GM19463 (cell line): ENCODE results near the gene CACNB4.

Experiments used
- ATAC-seq: cut with Tn5 transposase; IDR thresholded peaks from one replicate; pipeline ENCODE4 v1.9.1; 2021; ENCODE audit warnings: mild to moderate bottlenecking, moderate library complexity; ENCODE audit not compliant: unreplicated experiment

The CACNB4 gene

DNA sequence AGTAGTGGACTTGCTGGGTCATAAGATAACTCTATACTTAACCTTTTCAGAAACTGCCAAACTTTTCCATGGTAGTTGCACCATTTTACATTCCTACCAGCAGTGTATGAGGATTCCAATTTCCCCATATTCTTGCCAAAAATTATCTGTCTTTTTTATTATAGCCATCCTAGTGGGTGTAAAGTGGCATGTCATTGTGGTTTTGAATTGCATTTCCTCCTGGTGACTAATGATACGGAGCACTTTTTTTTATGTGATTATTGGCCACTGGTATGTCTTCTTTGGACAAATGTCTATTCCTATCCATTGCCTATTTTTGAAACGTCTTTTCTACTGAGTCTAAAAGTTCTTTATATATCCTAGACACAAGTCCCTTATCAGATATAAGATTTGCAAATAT, 44.3 kb downstream of the CACNB4 start:
- no peak for ATAC-seq

DNA sequence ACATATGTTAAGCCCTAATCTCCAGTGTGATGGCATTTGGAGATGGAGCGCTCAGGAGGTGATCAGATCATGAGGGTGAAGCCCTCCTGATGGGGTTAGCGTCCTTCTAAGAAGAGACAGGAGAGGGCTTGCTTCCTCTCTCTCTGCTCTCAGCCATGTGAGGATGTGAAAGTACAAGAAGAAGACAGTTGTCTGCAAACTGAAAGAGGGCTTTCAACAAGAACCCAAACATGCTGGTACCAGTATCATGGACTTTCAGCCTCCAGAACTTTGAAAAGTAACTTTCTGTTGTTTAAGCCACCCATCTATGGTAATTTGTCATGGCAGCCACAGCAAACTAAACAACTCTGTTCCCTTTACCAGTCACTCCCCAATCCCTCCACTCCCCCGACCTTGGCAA, 47.4 kb downstream of the CACNB4 start:
- peak; percentile 35 for ATAC-seq

DNA sequence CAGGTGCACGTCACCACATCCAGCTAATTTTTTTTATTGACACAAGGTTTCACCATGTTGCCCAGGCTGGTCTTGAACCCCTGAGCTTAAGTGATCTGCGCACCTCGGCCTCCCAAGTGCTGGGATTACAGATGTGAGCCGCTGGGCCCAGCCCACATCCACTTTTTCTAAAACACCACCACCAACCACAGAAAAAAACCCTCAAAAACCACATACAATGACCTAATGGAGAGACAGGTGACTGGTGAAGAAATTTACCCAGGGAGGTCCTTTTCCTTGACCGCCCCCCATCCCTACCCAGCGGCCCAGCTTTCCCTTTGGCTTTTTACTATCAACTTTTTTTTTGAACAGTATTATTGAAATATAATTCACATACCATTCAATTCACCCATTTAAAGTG, 47.9 kb downstream of the CACNB4 start:
- peak; percentile 9 for ATAC-seq

DNA sequence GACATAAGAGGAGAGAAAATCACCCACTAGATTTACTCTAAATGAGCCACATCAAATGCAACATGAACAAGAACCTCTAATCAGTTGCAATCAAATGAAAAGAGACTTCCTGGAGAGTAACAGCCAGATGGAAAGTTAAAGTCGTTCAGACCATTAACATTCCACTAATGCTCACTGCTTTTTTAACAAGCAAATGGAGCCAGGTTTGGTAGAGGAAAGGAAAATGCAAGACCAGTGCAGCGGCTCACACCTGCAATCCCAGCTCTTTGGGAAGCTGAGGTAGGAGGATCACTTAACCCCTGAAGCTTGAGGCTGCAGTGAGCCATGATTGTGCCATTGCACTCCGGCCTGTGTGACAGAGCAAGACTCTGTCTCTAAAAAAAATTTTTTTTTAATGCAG, 48.5 kb downstream of the CACNB4 start:
- no peak for ATAC-seq

DNA sequence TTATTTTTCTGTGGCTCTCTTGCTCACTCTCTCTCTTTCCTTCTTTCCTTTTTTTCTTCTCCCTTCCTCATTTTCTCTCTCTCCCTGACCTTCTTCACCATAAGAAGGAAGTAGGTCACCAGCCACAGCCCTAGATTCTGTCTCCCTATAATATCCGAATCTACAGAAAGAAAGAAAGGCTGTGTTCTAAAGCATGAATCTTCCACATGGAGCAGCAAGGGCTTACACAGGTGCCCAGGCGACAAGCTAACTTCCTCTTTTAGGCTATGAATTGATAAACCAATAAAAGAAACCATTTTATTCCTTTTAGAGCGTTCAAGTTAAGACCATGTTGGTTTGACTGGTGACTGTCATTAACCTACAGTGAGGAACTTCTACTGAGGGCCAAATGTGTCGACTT, 49.3 kb downstream of the CACNB4 start:
- no peak for ATAC-seq

DNA sequence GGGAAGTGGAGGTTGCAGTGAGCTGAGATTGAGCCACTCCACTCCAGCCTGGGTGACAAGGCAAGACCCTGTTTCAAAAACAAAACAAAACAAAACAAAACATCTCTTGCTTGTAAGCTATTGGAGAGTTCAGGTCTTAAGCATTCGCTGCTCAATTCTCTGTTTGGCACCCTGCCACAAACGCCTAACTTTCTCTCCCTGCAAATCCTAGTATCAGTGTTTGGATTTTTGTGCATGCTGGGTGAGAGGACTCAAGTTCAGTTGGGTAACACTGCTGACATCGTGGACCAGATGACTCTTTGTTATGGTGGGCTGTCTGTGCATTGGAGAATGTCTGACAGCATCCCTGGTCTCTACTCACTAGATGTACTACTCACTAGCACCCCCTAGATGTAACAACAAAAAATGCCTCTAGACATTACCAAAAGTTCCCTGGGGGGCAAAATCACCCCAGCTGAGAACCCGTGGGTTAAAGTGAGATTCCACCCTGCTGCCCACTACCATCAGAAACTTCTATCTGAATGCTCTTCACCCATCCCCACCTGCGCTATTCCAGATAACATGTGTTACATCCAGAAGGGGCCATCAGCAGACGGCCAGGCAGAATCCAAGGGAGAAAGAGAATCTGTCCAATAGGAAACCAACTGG, 50.9 kb downstream of the CACNB4 start:
- ATAC-seq: no peak

DNA sequence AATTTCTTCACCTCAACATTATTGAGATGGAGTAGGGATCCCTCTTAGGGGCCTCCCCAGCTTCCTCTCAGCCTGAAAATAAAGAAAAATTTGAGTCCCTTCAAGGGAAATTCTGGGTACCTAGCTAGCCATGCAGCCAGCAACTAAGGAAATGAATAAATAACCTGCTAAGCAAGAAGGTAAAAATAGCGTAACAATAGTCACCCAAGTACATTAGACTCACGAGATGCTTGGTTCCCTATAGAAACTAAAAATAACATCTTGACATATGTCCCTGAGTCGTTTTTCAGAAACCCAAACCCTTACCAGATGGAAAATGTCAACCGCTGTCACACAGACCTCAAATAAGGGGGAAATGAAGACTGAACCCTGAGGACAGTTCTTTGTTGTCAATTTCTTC, 51.9 kb downstream of the CACNB4 start:
- ATAC-seq: peak; percentile 55

DNA sequence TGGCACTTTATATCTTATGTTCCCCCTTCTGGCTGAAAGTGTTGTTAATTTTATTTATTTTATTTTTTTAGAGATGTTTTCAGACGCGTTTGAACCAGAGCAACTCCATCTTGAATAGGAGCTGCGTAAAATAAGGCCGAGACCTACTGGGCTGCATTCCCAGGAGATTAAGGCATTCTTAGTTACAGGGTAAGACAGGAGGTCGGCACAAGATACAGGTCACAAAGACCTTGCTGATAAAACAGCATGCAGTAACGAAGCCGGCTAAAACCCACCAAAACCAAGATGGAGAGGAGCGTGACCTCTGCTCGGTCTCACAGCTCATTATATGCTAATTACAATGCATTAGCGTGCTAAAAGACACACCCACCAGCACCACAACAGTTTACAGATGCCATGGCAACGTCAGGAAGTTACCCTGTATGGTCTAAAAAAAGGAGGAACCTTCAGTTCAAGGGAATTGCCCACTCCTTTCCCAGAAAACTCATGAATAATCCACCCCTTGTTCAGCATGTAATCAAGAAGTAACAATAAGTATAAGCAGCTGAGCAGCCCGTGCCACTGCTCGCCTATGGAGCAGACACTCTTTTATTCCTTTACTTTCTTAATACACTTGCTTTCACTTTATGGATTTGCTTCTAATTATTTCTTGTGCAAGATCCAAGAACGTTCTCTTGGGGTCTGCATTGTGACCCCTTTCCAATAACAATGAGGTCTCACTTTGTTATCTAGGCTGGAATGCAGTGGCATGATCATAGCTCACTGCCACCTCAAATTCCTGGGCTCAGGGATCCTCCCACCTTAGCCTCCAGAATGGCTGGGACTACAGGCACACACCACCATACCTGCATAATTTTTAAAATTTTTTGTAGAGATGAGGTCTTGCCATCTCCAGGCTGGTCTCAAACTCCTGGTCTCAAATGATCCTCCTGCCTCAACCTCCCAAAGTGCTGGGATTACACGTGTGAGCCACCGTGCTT, 55.9 kb downstream of the CACNB4 start:
- ATAC-seq: no peak

DNA sequence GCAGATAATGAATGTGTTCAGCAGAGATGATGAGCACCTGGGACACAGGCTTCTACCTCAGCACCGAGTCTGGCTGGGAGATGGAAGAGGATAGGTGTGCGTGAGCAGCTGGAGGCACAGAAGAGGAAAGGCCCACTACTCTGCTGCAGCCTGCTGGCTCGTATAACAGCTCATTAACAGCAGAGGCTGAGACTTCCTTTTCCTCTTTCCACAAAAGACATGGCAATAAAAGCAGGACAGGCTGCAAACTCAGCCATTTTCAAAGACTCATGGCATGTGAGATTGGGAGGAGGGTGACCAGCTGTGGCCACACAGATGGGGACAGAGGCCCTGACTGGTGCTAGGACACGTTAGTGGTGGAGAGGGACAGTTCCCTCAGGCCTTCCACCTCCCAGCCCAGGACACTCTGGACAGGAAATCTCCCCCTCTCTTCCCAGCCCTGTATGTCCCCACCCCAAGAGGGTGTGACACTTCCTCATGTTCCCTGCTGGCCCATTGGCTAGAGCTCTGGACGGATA, 60.3 kb downstream of the CACNB4 start:
- ATAC-seq: no peak

DNA sequence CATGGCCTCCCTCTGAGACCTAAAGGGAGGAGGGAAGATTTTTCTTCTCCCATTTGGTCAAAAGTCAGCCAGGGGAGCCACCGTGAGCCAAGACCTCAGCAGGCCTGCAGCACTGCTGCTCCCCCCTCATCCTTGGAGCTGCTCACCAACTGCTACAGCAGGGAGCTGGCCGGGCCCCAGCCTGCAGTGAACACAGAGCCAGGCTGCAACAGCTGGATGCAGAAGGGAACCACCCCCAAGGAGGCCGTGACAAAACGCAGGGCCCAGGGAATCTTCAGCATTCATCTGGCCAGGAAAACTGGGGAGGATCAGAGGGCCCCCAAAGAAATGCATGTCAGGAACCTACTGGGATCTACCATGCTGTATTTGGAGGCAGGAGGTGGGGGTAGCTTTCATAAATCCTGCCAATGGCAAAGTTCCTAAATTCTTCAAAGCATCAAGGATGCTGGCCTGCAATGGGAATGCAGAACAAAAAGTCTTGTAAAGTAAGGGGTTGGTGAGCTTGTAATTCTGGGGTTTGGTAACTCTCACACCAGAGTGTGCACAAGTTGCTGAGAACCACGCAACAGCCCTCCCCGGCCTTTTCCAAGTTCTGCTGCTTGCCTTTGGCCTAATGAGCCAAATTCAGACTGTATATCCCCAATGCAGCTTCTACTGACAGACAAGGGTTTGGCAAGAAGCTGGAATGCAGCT, 61.0 kb downstream of the CACNB4 start:
- no peak for ATAC-seq

DNA sequence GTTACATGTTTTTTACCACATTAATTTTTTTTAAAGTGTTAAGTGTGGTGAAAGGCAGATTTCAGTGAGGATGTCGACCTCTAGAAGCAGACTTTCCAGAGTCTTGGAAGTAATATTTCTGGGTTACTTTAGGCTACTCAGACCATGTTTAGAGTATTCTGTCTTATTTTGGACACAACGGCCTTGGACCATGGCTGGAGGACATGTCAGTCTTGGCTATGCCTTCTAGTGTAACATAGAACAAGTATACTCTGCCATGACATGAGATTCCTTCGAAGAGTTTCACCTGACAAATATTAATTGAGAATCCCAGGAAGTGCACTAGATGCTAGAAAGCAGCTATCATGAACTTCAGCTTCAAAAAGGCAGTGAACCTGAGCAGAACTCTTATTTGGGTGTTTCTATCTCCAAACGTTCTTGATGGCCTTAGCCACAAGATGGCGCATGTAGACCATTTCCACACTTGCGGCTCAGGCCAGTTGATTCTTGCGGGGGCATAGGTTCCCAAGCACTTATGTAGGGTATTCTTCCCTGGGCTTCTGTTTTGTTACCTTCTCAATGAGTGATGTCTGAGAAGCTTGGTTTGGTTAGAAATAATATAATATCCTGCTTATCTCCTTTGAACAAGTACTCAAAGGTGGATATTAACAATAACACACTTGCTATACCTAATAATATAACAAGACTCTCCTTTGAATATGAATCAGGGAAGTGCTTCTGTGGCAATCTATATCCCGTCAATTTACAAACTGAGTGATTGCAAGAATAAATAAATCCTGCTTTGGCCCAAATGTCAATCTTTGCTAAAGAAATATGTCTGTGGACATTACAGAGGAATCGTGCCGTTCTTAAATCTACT, 62.0 kb downstream of the CACNB4 start:
- peak; percentile 87 for ATAC-seq

DNA sequence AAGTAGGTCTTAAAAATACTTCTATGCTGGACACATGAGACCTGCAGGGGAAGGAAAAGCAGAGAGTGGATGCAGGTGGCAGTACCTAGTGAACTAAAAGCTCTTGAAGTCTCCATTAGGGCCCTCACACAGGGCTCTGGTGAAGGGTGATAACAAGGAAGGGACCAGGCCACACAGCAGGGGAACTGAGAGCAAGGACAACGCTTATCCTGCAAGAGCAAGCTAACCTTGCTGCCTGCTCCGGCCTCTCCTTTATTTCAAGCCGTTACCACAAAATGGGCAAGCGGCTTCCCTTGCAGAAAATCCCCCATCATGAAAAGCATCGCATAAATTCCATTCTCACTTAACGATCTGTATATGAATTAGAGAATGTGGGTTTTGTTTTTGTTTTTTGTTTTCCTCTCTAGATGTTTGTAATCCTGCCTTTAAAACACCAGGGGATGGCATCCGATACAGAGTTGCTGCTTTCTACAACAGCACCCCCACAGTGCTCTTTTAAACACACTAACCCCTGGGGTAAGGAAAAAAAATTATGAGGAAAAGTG, 64.5 kb downstream of the CACNB4 start:
- no peak for ATAC-seq

DNA sequence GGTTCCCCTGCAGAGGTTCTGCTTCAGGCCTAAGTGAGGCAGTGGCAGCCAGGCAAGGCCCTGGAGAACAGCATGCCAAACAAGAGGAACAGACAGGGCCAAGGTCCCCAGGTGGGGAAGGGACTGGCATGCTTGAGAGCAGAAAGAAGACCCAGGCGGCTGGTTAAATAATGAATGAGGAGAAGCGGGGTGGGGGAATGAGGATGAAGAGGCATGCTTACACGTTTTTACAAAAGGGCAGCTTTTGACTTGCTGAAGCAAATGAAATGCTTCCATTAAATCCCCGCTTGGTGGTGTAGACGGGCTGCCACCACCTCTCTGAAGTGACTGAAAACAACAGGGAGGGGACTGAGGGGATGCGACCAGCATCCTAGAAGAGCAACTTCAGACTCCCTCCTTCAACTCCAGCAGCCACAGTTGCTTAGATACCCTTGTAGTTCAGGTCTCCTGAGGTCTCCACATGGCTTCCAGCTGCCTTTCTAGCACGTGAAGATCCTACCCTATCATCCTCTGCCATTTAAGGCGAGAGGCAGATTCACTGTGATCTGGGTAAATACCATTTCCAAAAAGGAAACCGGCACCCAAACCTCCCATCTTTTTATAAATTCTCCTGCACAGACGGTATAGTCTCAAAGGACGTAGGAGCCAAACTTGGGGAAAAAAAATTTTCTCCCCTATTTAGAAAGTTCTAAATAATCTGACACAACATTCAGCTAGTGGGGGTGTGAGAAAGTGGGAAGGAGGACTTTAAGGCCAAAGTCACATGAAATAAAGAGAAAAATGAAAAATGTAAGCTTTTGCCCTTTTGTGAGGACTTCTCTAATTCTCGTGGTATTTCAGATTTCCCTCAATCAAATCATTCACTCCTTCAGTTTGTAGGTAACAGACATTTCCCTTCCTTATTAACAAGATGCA, 65.6 kb downstream of the CACNB4 start:
- no peak for ATAC-seq

DNA sequence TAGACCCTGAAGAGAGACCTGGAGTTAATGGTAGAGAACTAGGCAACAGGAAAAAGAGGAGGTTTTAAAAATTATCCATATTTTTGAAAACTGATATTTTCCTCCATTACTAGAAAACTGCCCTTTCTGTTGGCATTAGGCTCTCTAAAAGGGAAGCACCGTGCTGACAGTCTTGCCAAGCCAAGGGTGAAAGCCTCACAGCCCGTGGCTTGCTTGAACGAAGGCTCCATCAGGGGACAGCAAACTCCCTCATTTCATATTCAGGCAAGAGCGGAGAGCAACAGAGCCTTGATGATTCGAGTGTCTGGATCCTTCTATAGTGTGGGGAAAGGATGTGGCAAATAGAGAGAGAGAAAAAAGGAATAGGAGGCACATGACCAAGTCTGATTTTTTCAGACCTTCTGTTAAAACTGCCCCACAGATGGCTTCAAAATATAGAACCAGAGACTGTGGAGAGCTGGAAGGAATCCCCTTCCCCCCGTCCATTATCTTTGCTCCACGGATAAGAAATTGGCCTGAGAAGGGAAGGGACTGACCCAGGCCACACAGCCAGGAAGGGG, 67.0 kb downstream of the CACNB4 start:
- ATAC-seq: no peak

DNA sequence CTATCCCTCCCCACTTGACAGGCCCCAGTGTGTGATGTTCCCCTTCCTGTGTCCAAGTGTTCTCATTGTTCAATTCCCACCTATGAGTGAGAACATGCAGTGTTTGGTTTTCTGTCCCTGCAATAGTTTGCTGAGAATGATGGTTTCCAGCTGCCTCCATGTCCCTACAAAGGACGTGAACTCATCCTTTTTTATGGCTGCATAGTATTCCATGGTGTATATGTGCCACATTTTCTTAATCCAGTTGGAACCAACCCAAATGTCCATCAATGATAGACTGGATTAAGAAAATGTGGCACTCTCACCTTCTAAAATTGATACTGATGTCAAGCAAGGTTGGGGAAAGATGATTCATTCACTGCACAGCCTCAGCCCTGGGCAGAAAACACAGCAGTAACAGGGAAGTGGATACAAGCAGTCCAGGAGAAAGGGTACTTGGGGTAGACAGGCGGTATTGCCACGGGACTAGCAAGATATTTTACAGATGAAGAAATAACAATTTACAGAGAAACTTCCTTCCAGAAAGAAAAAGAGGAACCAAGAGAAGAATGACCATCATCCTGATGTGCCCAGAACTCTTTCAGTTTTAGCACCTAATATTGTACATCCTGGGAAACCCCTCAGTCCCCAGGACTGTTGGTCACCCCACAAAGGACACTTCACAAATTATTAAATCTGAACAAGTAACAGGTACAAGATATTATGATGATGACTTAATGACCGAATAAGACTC, 68.1 kb downstream of the CACNB4 start:
- ATAC-seq: peak; percentile 46

DNA sequence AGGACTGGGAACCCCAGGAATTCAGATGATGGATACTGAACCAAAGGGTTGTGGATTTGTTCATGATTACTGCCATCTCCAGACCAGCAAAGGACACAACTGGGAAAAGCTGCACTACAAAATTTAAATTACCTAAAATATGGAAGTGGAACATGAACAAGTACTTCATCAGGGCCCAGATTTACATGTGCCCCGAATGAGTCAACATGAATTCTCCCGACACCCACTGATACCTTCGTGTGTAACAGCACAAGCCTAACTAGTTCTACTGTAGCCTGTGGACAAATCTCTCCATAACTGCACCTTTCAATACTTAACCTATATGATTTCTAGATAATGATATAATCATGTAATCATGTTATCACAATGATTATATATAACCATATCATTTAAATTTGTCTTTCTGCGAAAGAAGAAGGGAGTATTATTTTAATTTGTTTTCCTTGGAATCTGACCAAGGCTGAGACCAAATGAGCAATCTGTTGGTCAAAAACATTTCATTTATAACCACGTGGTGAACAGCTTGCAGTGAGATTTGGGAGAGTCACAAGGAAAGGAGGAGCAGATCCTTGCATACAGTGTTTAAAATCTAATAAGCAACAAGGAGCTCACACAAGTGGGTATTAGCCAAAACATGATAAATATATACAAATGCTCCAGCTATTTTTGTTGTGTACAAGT, 70.5 kb downstream of the CACNB4 start:
- ATAC-seq: peak; percentile 27

DNA sequence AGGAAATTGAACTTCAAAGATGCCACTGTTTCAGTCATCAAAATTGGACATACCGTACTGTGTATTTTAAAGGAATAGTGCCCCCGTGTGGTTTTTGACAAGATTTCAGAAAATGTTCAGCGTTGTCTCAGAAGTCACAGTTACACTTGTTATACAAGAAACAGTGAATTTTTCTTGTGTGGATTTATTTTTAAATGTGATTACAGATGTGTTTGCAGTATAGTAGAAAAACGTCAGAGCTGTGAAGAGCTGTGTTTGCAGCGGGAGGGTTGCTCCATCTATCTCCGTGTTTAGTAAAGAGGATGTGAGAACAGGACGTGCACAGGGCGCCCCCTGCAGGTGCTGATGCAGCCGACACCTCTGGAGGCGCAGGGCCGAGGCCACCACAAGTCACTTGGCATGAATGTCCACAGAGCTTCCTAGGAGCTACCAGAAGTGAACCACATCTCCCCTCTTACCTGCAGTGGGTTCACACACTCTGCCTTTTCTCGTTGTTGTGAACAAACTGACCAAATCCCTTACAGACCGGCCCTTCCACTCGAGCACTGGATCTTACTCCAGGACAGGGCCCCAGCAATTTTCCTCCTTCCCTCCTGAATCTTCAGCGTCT, 73.1 kb downstream of the CACNB4 start:
- ATAC-seq: peak; percentile 80
